Breast epithelium (tissue), 3 donors: ENCODE results near the gene LMNA.

Experiments used
- CTCF ChIP-seq, 3 donors: fragments of 450-650 bp; IDR thresholded peaks; one replicate each; pipeline ENCODE4 v1.5.1; 2016 to 2017; ENCODE audit warnings: antibody characterized with exemption in 3 of 3, mild to moderate bottlenecking in 3 of 3, moderate library complexity in 3 of 3
- POLR2A ChIP-seq: fragments of 450-650 bp; IDR thresholded peaks from one replicate; pipeline ENCODE4 v1.6.1; 2016; ENCODE audit warnings: antibody characterized with exemption, mild to moderate bottlenecking, moderate library complexity
- POLR2AphosphoS5 ChIP-seq, 3 donors: sonication (generic); formaldehyde crosslinking; IDR thresholded peaks; one replicate each; pipeline ENCODE4 v1.6.1; 2017; ENCODE audit warnings: antibody characterized with exemption in 3 of 3

- TF ChIP-seq POLR2A, result no peak
- TF ChIP-seq CTCF (IDR thresholded peaks at IDR 0.05), result no peak
- no peak for TF ChIP-seq POLR2AphosphoS5 (IDR thresholded peaks at IDR 0.05)
Observed at GRCh38 chr1:156143765-156144489, 29.4 kb downstream of the LMNA start.
